Left renal cortex interstitium (tissue), 4 donors: ENCODE data around the gene GLT6D1. TPM values are rescaled to one million over a fixed set of nuclear protein-coding genes. Genes with fewer than 3 reads are reported as not detected.
"Not testable (repeated sequence)": the region's sequence is repeated elsewhere in the genome, so short reads cannot be mapped to it uniquely, and the experiment has no call there.

Experiments
- DNase-seq, 4 donors: peaks; one replicate each; pipeline ENCODE4 v3.0.0-alpha.2; 2013; ENCODE audit warnings: low read depth in 4 of 4, low spot score in 2 of 4, missing footprints in 1 of 4
- polyA plus RNA-seq, 4 donors: library from polyadenylated mRNA; unstranded; fragments of 120-200 nt; gene quantifications; one replicate each; pipeline ENCODE4 v1.2.1, GENCODE V29; 2013; ENCODE audit not compliant: insufficient read length in 4 of 4

GLT6D1 gene
- polyA plus RNA-seq, 4 donors = not detected

DNA sequence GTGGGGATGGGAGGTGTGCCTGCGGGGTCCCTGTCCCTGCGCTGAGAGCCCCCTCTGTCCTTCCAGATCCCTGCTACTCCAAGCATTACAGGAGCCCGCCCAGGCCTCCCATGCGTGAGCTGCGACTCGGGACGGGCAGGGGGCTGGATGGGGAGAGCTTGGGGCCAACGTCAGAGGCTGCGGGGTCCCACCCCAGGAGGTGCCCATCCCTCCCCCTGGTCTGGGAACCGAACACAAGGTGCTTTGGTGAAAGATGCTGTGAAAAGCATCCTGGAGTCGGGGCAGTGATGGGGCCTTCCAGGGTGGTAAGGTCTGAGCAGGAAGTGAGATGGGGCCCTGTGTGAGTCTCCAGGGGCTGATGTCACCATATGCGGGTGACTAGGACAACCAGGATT lies 26.5 kb upstream of the GLT6D1 start:
- no peak for DNase-seq

DNA sequence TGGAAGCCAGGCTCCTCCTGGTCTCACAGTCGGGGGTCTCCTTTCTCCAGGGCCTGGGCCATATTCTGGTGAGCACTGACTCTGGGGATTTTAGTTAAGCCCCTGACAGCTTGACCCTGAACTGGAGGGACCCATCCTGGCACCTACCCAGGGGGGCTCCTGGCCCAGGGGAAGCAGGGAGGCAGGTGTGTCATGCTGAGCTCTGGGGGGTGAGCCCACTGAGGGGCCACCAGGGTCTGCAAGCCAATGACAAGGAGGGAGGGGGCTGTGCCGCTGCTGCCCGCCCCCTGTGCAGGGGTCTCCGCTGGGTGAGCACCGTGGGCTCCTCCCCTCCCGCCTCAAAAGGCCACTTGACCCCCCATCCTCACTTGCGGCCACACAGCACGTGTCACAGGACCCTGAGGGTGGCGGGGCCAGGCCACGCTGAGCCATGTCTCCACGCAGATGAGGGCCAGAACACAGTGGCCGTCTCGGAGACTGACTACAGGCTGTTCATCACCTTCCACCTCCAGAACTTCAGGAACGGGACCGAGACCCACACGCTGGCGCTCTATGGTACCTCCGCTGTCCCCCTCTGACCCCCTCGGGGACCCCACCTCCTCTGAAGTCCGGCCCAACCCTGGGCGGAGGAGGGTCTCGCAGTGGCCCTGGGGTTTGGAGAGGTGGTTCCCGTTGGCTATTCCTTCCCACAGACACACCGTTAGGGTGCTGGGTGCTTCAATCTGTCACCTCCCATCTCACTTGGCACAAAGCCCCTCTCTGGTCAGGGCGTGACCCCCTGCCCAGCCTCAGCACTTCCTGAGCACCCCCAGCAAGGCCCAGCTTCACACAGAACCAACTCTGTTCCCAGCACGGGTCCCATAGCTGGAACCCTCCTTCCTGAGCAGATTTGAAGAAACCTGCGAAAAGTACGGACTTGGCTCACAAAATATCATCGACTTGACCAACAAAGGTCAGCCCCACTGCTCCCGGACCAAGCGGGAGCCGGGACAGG lies 25.8 kb upstream of the GLT6D1 start:
- DNase-seq = no peak

DNA sequence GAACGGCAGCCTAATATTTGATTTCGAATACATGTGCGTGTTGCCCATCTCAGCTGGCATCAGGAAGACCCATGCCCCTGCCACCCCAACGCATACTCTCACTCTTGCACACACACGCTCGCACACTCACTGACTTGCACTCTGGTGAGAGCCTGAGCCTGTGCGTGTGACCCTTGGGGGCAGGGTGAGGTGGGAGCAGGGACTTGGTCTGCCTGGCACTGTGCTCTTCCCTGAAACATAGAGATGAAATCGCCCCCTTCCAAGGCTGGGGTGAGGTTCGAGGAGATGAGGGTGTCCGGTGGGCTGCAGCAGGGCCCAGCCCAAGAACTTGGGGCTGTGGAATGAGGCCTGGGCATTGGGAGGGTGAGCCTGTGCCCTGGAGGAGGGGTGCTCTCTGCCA lies 24.9 kb upstream of the GLT6D1 start:
- no peak for DNase-seq

- DNase-seq = no peak
Measured at GRCh38 chr9:135663857-135664256, 24.5 kb upstream of the GLT6D1 start.

- DNase-seq = no peak
Measured at GRCh38 chr9:135663451-135663770, 24.1 kb upstream of the GLT6D1 start.

- no peak for DNase-seq
Measured at GRCh38 chr9:135662758-135663450, 23.6 kb upstream of the GLT6D1 start, which contains the start of gene LCN9. Gene LCN9 (plus strand): TSS chr9:135663309. CDS start chr9:135663322, 13 bp downstream.

DNA sequence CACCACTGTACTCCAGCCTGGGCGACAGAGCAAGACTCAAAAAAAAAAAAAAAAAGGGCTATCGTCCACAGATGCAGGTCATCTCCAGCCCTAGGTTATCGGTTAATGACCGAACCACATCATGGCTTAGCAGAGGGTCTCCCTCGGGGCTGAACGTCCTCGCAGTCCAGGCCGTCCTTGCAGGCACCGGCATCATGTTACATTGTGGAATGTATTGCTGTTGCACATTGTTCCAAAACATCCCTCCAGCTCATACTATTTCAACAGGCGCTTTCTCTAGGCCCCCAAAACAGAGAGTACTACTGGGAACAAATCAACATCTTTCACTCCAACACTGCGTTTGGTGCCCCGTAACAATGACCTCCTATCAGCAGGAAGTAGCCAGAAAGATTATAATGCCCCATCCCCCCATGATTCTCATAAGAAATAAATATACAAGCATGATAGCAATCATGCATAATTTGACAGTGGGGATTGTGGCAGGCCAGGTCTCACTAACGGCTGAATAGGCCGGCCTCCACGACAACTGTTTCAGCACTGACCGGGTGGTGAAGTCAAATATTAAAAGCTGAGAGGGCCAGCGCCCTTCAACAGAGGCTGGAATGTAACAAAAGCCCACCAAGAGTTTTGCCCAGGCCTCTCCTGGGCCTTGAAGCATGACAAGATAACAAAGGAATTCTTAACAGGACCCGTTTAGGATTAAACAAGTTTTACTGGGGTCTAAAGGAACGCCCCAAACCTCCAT lies 22.6 kb upstream of the GLT6D1 start:
- DNase-seq = no peak

GRCh38 chr9:135660407-135660806 lies 21.1 kb upstream of the GLT6D1 start:
- DNase-seq = no peak

- DNase-seq = no peak
Measured at GRCh38 chr9:135659252-135659651, 19.9 kb upstream of the GLT6D1 start.

GRCh38 chr9:135657416-135657815 lies 18.1 kb upstream of the GLT6D1 start:
- DNase-seq = no peak

- no peak for DNase-seq
Measured at GRCh38 chr9:135655317-135655716, 16.0 kb upstream of the GLT6D1 start.

- DNase-seq = no peak
Measured at GRCh38 chr9:135650408-135650807, 11.1 kb upstream of the GLT6D1 start.

DNA sequence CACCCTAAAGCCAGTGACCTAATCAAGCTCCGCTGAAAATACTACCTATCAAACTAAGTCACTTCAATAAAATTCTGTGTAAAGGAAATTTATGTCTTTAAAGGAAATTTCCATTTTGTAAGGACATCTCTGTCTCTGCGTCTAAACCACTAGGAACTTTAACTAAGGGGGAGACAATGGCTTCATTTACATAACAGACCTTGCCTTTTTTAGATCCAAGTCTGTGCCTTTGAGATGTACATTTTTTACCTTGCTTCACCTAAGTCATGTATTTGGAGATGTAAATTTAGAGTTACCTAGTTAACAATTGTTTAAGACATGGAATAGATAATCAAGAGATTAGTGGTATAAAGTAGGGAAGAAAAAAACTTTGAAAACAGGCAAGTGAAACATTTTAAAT lies 10.2 kb upstream of the GLT6D1 start:
- DNase-seq = no peak

DNA sequence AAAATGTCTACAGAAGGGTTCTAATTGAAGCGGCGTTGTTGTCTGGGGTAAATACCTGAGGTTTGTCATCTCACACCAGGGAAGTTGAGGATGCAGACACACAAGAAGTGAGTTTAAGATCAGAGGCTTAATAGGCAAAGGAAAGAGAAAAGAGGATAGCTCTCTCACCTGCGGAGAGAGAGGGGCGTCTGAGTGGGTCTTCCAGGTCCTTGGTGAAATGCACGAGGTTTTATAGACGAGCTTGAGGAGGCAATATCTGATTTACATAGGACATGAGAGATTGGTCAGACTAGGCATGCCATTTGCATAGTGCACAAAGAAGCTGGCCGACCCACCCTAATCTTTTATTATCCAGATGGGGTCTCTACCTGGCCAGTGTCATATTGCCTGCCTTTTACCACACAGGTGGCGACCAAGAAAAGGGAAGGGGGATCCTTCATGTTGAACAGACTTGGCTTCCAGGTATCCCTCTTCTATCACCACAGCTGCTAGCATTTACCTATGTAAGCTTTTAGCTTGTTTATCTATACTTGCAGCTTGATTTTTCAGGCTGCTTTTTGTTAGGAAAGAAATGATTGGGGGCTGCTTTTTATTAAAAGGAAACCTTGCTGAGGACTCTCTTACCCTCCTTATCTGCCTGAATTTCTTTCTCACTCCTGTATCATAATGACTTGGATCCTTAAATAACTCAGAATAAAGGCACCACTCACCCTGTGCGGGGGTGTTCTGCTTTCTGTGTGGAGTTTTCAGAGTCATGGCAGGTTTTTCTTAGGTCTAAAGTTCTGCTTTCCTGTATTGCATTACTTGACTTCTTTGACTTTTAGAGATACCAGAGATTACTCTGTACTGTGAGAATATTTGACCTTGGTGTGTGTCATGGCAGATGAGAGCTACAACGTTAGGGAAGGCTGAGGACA lies 9.4 kb upstream of the GLT6D1 start:
- no peak for DNase-seq

DNA sequence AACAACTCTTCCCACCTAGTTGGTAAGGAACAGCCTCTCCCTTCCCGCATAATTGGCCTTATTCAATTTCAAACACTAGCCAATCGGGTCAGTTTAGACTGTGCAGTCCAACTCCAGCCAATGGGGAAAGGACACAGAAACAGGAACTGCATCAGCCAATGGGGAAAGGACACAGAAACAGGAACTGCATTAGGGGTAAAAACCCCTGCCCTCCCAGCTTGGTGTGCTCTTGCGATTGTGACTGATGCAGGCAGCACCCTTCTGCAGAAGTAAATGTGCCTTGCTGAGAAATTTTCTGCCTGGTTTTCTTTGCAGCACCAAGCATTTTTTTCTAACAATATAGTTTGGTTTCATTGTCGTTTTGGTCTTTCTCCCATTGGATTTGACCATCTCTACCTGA lies 8.5 kb upstream of the GLT6D1 start:
- DNase-seq = no peak

DNA sequence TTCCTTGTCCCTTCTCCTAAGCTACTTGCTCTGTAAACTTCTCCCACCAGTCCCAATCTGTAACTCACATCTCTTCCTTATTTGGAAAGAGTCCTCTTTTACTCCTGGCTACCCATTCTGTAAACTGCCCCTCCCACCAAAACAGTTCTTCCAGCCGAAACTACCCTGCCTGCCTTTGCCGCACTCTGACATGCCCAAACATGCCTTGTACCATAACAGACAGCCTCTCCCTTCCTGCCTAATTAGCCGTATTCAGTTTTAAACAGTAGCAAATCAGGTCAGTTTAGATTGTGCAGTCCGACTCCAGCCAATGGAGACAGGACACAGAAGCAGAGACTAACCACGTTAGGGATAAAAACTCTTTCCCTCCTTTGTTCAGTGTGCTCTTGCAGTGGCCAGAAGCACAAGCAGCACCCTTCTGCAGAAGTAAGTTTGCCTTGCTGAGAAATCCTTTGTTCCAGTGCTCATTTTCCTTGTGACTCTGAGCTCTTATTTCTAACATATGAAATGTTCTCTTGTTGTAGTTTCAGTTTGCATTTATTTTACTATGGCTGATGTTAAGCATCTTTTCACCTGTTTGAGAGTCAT lies 5.4 kb upstream of the GLT6D1 start:
- no peak for DNase-seq

- no peak for DNase-seq
Measured at GRCh38 chr9:135641745-135642144, 2.4 kb upstream of the GLT6D1 start.

DNA sequence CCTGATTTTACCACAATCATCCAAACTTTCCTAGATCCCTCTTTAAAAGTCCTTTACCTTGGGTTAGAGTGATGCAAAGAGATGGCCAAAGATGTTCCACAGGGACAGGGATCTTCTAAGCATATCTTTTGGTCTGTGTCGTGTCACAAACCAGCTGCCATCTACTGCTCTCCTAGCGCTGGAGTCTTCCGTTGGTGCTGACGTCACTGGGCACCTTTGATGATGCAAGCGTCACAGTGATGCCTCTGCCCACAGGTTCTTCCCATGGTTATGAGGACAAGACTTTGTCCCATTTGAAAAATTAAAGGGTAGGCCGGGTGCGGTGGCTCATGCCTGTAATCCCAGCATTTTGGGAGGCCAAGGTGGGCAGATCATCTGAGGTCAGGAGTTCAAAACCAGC lies 1.7 kb upstream of the GLT6D1 start:
- DNase-seq = no peak

GRCh38 chr9:135636930-135637530 lies 2.3 kb downstream of the GLT6D1 start:
- not testable (repeated sequence) for DNase-seq
